ENCODE results near the gene EFCAB6. TPM values are rescaled to one million over a fixed set of nuclear protein-coding genes. Genes with fewer than 3 reads are reported as not detected.

The EFCAB6 gene
- total RNA-seq, 4 donors from 2014 or later: 1.2 to 4.0 (median 3.0) TPM

GRCh38 chr22:43501878-43502277 is 310.2 kb downstream of the EFCAB6 start:
- DNase-seq (ENCODE audit: extremely low spot score): no peak
- H3K9me3 ChIP-seq: no peaks in the 10 kb centered on the region
- no peaks in the 10 kb centered on the region for H3K4me1 ChIP-seq
- H3K27ac ChIP-seq (replicated peaks in 1 of 4): no peak overlapping the region
- no peak overlapping the region for H3K4me3 ChIP-seq
- WGBS: 73% methylated on average over 10 of the region's 11 CpGs
- TF ChIP-seq EP300 (IDR thresholded peaks at IDR 0.05) (no peak), CTCF (IDR thresholded peaks at IDR 0.05) (no peak)
- H3K27me3 ChIP-seq: peaks cover 0 to 19% (median 0%) of the 10 kb centered on the region in 4 donors
- intact Hi-C loops (cut with DNase I): no loop called here
- no peaks in the 10 kb centered on the region for H3K36me3 ChIP-seq

- no peaks in the 10 kb centered on the region for H3K4me1 ChIP-seq
- intact Hi-C loops (cut with DNase I): no loop called here
- H3K9me3 ChIP-seq: no peaks in the 10 kb centered on the region
- no peak overlapping the region for H3K4me3 ChIP-seq
- 78% methylated on average over 20 of the region's 22 CpGs for whole genome bisulfite sequencing
- TF ChIP-seq POLR2AphosphoS5 (IDR thresholded peaks at IDR 0.05) (no peak), POLR2A (IDR thresholded peaks at IDR 0.05; ENCODE audit: low read depth) (no peak), CTCF (IDR thresholded peaks at IDR 0.05) (no peak), EP300 (IDR thresholded peaks at IDR 0.05) (no peak)
- no peak overlapping the region for H3K27ac ChIP-seq (replicated peaks in 1 of 4)
- H3K36me3 ChIP-seq: no peaks in the 10 kb centered on the region
- peaks cover 0 to 19% (median 0%) of the 10 kb centered on the region in 4 donors for H3K27me3 ChIP-seq
- no peak for DNase-seq (ENCODE audit: extremely low spot score)
Observed at GRCh38 chr22:43500792-43501785, 311.0 kb downstream of the EFCAB6 start.

GRCh38 chr22:43498856-43499253 is 313.2 kb downstream of the EFCAB6 start:
- no peak for TF ChIP-seq POLR2A (IDR thresholded peaks at IDR 0.05; ENCODE audit: low read depth)
- no peak for TF ChIP-seq POLR2AphosphoS5 (IDR thresholded peaks at IDR 0.05)
- no peak for TF ChIP-seq CTCF (IDR thresholded peaks at IDR 0.05)
- no peak for TF ChIP-seq EP300 (IDR thresholded peaks at IDR 0.05)
- intact Hi-C loops (cut with DNase I): no loop called here
- 98% methylated on average over 1 of the region's 1 CpG for WGBS
- no peak for DNase-seq (ENCODE audit: extremely low spot score)
- Histone ChIP-seq H3K4me1 (no peaks in the 10 kb centered on the region), H3K9me3 (no peaks in the 10 kb centered on the region), H3K4me3 (no peak overlapping the region), H3K36me3 (no peaks in the 10 kb centered on the region), H3K27ac (replicated peaks in 1 of 4) (no peak overlapping the region), H3K27me3 (peaks cover 0 to 19% (median 0%) of the 10 kb centered on the region in 4 donors)

GRCh38 chr22:43497956-43498855 is 313.9 kb downstream of the EFCAB6 start:
- Histone ChIP-seq H3K4me1 (no peaks in the 10 kb centered on the region), H3K27me3 (peaks cover 0 to 19% (median 0%) of the 10 kb centered on the region in 4 donors), H3K27ac (replicated peaks in 1 of 4) (no peak overlapping the region), H3K9me3 (no peaks in the 10 kb centered on the region), H3K36me3 (no peaks in the 10 kb centered on the region), H3K4me3 (no peak overlapping the region)
- WGBS: 88% methylated on average over 9 of the region's 16 CpGs
- TF ChIP-seq CTCF (IDR thresholded peaks at IDR 0.05): no peak
- no peak for TF ChIP-seq POLR2A (IDR thresholded peaks at IDR 0.05; ENCODE audit: low read depth)
- TF ChIP-seq EP300 (IDR thresholded peaks at IDR 0.05): no peak
- no peak for TF ChIP-seq POLR2AphosphoS5 (IDR thresholded peaks at IDR 0.05)
- DNase-seq (ENCODE audit: extremely low spot score): no peak
- intact Hi-C loops (cut with DNase I): no loop called here
